IMR-90 (cell line): ENCODE data around the gene CCDC90B. TPM values are rescaled to one million over a fixed set of nuclear protein-coding genes. Genes with fewer than 3 reads are reported as not detected.

Experiments
- ATAC-seq: fragments of 200-7000 bp; cut with Tn5 transposase; 2 replicates; pipeline ENCODE4 v1.9.1; 2020; ENCODE audit warnings: low read depth, mild to moderate bottlenecking, moderate library complexity
- BruUV-seq: library from RNA; stranded (reverse); fragments of 400-500 nt; replicated peaks from 2 replicates; lab custom pipeline; 2021; lab: Mats Ljungman, UMichigan
- CTCF ChIA-PET: fragments of 300-600 bp; formaldehyde crosslinking; extraction: SDS; loops from one replicate; lab custom pipeline; 2021; ENCODE audit warnings: antibody characterized with exemption; lab: Yijun Ruan, JAX
- POLR2A ChIA-PET: fragments of 300-600 bp; sonication (Branson Sonifier 250); formaldehyde crosslinking; loops from one replicate; lab custom pipeline; 2022; ENCODE audit warnings: antibody characterized with exemption; ENCODE audit not compliant: unreplicated experiment; lab: Charles Lee
- DNase-seq: peaks from one replicate; pipeline ENCODE4 v3.0.0; 2013
- H2AFZ ChIP-seq: replicated peaks from 2 replicates; pipeline ENCODE3; 2013; ENCODE audit warnings: low read length, mild to moderate bottlenecking; ENCODE audit not compliant: poor library complexity
- H2AK5ac ChIP-seq: 2 replicates; pipeline ENCODE4 v1.6.1; 2013; ENCODE audit warnings: low read depth, low read length, inconsistent platforms
- H2AK9ac ChIP-seq: replicated peaks from 2 replicates; pipeline ENCODE3; 2013; ENCODE audit warnings: mild to moderate bottlenecking, low read depth, low read length, moderate library complexity; ENCODE audit not compliant: poor library complexity
- H2BK120ac ChIP-seq: 2 replicates; pipeline ENCODE4 v1.6.1; 2013; ENCODE audit warnings: low read depth, low read length, inconsistent platforms
- H2BK15ac ChIP-seq: 3 replicates; pipeline ENCODE4 v1.6.1; 2013; ENCODE audit warnings: low read depth, low read length, inconsistent platforms
- H2BK20ac ChIP-seq: 2 replicates; pipeline ENCODE4 v1.6.1; 2013; ENCODE audit warnings: low read depth, mild to moderate bottlenecking, inconsistent platforms, low read length, moderate library complexity
- H2BK5ac ChIP-seq: 2 replicates; pipeline ENCODE4 v1.6.1; 2013; ENCODE audit warnings: mild to moderate bottlenecking, low read depth, low read length, inconsistent platforms; ENCODE audit not compliant: poor library complexity, severe bottlenecking
- H3K14ac ChIP-seq: replicated peaks from 2 replicates; pipeline ENCODE4 v1.6.1; 2013; ENCODE audit warnings: low read depth, low read length, inconsistent platforms
- H3K18ac ChIP-seq: 2 replicates; pipeline ENCODE4 v1.6.1; 2013; ENCODE audit warnings: low read depth, low read length, control low read depth
- H3K23ac ChIP-seq: 2 replicates; pipeline ENCODE4 v1.6.1; 2013; ENCODE audit warnings: low read depth, low read length, inconsistent platforms
- H3K27ac ChIP-seq: 2 replicates; pipeline ENCODE4 v1.5.1; 2013; ENCODE audit warnings: mild to moderate bottlenecking, control low read depth, low read length; ENCODE audit not compliant: insufficient read depth
- H3K27me3 ChIP-seq: 2 replicates; pipeline ENCODE4 v1.6.1; 2013; ENCODE audit warnings: low read length; ENCODE audit not compliant: control insufficient read depth, insufficient read depth
- H3K36me3 ChIP-seq: 2 replicates; pipeline ENCODE4 v1.6.1; 2013; ENCODE audit warnings: low read length, mixed read lengths; ENCODE audit not compliant: control insufficient read depth, insufficient read depth
- H3K4ac ChIP-seq: 2 replicates; pipeline ENCODE4 v1.6.1; 2013; ENCODE audit warnings: low read depth, low read length, inconsistent platforms
- H3K4me1 ChIP-seq: 2 replicates; pipeline ENCODE4 v1.6.1; 2013; ENCODE audit warnings: low read length, mixed read lengths; ENCODE audit not compliant: control insufficient read depth, insufficient read depth
- H3K4me2 ChIP-seq: 2 replicates; pipeline ENCODE4 v1.6.1; 2013; ENCODE audit warnings: low read depth, mild to moderate bottlenecking, control low read depth, low read length, moderate library complexity
- H3K4me3 ChIP-seq: 2 replicates; pipeline ENCODE4 v1.5.1; 2013; ENCODE audit warnings: low read depth, mild to moderate bottlenecking, control low read depth, low read length, moderate library complexity; ENCODE audit not compliant: insufficient read depth
- H3K56ac ChIP-seq: 2 replicates; pipeline ENCODE4 v1.6.1; 2013; ENCODE audit warnings: low read length, inconsistent platforms; ENCODE audit not compliant: insufficient read depth; ENCODE audit errors: extremely low read depth
- H3K79me1 ChIP-seq, 2 experiments: 2 replicates each; pipeline ENCODE4 v1.6.1; 2013; ENCODE audit warnings: low read length in 2 of 2, inconsistent platforms in 1 of 2, low read depth in 1 of 2
- H3K9ac ChIP-seq: 2 replicates; pipeline ENCODE4 v1.6.1; 2013; ENCODE audit warnings: low read depth, low read length, control low read depth
- H3K9me1 ChIP-seq: 2 replicates; pipeline ENCODE4 v1.6.1; 2013; ENCODE audit warnings: low read length, inconsistent platforms; ENCODE audit not compliant: insufficient read depth
- H3K9me3 ChIP-seq: 2 replicates; pipeline ENCODE4 v1.6.1; 2013; ENCODE audit warnings: low read length; ENCODE audit not compliant: control insufficient read depth, insufficient read depth
- H4K20me1 ChIP-seq: 2 replicates; pipeline ENCODE4 v1.6.1; 2013; ENCODE audit warnings: low read length, inconsistent platforms; ENCODE audit not compliant: insufficient read depth
- H4K5ac ChIP-seq: 2 replicates; pipeline ENCODE4 v1.6.1; 2013; ENCODE audit warnings: mild to moderate bottlenecking, low read depth, low read length, control low read depth
- H4K8ac ChIP-seq, 2 experiments: 2 replicates each; pipeline ENCODE4 v1.6.1; 2013; ENCODE audit warnings: low read depth in 2 of 2, low read length in 2 of 2, control low read depth in 1 of 2, inconsistent platforms in 1 of 2
- H4K91ac ChIP-seq: 2 replicates; pipeline ENCODE4 v1.6.1; 2013; ENCODE audit warnings: low read depth, low read length, inconsistent platforms; ENCODE audit not compliant: insufficient read depth
- CEBPB ChIP-seq: IDR thresholded peaks from 2 replicates; pipeline ENCODE4 v1.6.1; 2012; ENCODE audit warnings: low read depth, low read length, improper control_type of control experiment
- CHD1 ChIP-seq: IDR thresholded peaks from 2 replicates; pipeline ENCODE4 v1.6.1; 2012; ENCODE audit warnings: low read depth, low read length, improper control_type of control experiment
- CTCF ChIP-seq: conservative IDR thresholded peaks from 2 replicates; pipeline ENCODE4 v1.5.1; 2012; ENCODE audit warnings: mild to moderate bottlenecking, low read depth, low read length, improper control_type of control experiment
- ELK1 ChIP-seq: fragments of 150-350 bp; IDR thresholded peaks from 2 replicates; pipeline ENCODE4 v1.6.1; 2016; ENCODE audit warnings: low read depth, mild to moderate bottlenecking, low read length, moderate library complexity, borderline replicate concordance
- FOS ChIP-seq: fragments of 150-350 bp; IDR thresholded peaks from 2 replicates; pipeline ENCODE4 v1.6.1; 2016; ENCODE audit warnings: low read depth, low read length
- MAZ ChIP-seq: IDR thresholded peaks from 2 replicates; pipeline ENCODE4 v1.6.1; 2012; ENCODE audit warnings: low read depth, mild to moderate bottlenecking, low read length, improper control_type of control experiment, moderate library complexity, borderline replicate concordance
- MXI1 ChIP-seq: IDR thresholded peaks from 2 replicates; pipeline ENCODE4 v1.6.1; 2012; ENCODE audit warnings: low read depth, mild to moderate bottlenecking, low read length, moderate library complexity, borderline replicate concordance
- NFE2L2 ChIP-seq: fragments of 150-350 bp; IDR thresholded peaks from 2 replicates; pipeline ENCODE4 v1.6.1; 2016; ENCODE audit warnings: low read depth, mild to moderate bottlenecking, low read length
- POLR2A ChIP-seq: IDR thresholded peaks from 2 replicates; pipeline ENCODE4 v1.6.1; 2012; ENCODE audit warnings: mild to moderate bottlenecking, low read depth, low read length
- RAD21 ChIP-seq: IDR thresholded peaks from 2 replicates; pipeline ENCODE4 v1.6.1; 2012; ENCODE audit warnings: low read length, improper control_type of control experiment
- RCOR1 ChIP-seq: IDR thresholded peaks from 2 replicates; pipeline ENCODE4 v1.6.1; 2012; ENCODE audit warnings: mild to moderate bottlenecking, low read length, improper control_type of control experiment; ENCODE audit not compliant: insufficient replicate concordance
- RFX5 ChIP-seq: IDR thresholded peaks from 2 replicates; pipeline ENCODE4 v1.8.0; 2012; ENCODE audit warnings: low read depth, mild to moderate bottlenecking, low read length, moderate library complexity
- SMC3 ChIP-seq: fragments of 150-350 bp; IDR thresholded peaks from 2 replicates; pipeline ENCODE4 v1.6.1; 2016; ENCODE audit warnings: low read depth, mild to moderate bottlenecking, antibody characterized with exemption, low read length, moderate library complexity
- USF2 ChIP-seq: fragments of 150-350 bp; IDR thresholded peaks from 2 replicates; pipeline ENCODE4 v1.6.1; 2017; ENCODE audit warnings: mild to moderate bottlenecking, antibody characterized with exemption, low read length, low read depth
- dilution Hi-C: fragments of 300-500 bp; cut with HindIII; formaldehyde crosslinking; loops from one replicate; pipeline ENCODE4 v1.14.3; 2018; ENCODE audit warnings: low sequenced_read_pairs; ENCODE audit not compliant: unreplicated experiment
- in situ Hi-C: fragments of 300-500 bp; cut with MboI; formaldehyde crosslinking; loops from 3 replicates; pipeline ENCODE4 v1.14.3; 2019; ENCODE audit warnings: low sequenced_read_pairs, inconsistent platforms, mixed read lengths
- intact Hi-C: fragments of 100-400 bp; cut with micrococcal nuclease; formaldehyde crosslinking; loops from 2 replicates; pipeline ENCODE4 v1.10.0; 2022
- polyA plus RNA-seq, 3 experiments: library from polyadenylated mRNA; depleted of rRNA; stranded (reverse); fragments of >200 nt; gene quantifications; 2 replicates each; pipeline ENCODE4 v1.2.3, GENCODE V29; 2012; ENCODE audit warnings: low replicate concordance in 1 of 3
- total RNA-seq: library from RNA; depleted of rRNA; stranded (reverse); fragments of >200 nt; gene quantifications from 2 replicates; pipeline ENCODE4 v1.2.3, GENCODE V29; 2012

CCDC90B gene
- total and polyA plus RNA-seq, 2 of the 4 experiments (the other 2 are of a cell fraction): 35.8 to 43.7 TPM

- H3K4me2 ChIP-seq: peak overlapping the region; percentile 84; the same call in 1 of the 2 replicates
- POLR2A ChIA-PET: no interaction called here
Observed at GRCh38 chr11:83272627-83273026, 13.5 kb downstream of the CCDC90B start.

More at GRCh38 chr11:83272627-83273026, 13.5 kb downstream of the CCDC90B start:
- Histone ChIP-seq H4K20me1 (no peaks in the 10 kb centered on the region; the same call in 1 of the 2 replicates), H3K9ac (no peak overlapping the region), H3K9me1 (no peaks in the 10 kb centered on the region), H3K27me3 (no peaks in the 10 kb centered on the region), H2BK15ac (no peak overlapping the region), H3K4me3 (no peak overlapping the region), H3K4ac (no peak overlapping the region), H3K14ac (no peak overlapping the region), H2BK20ac (no peak overlapping the region), H2BK5ac (peak overlapping the region; percentile 46), H4K8ac (no peak overlapping the region), H3K56ac (no peak overlapping the region), H3K79me1 (peaks cover 6 to 7% of the 10 kb centered on the region in 2 experiments; a peak in 1 of 4 replicates), H4K5ac (no peak overlapping the region), H3K9me3 (no peaks in the 10 kb centered on the region), H3K23ac (no peak overlapping the region), H2AK9ac (no peak overlapping the region), H2AFZ (no peak overlapping the region), H2AK5ac (no peak overlapping the region), H3K27ac (no peak overlapping the region), H3K18ac (peak overlapping the region; percentile 59; the same call in 1 of the 2 replicates), H4K91ac (no peak overlapping the region; the same call in 1 of the 2 replicates), H3K36me3 (peaks cover 14% of the 10 kb centered on the region), H3K4me1 (peaks cover 2% of the 10 kb centered on the region; the same call in 1 of the 2 replicates), H2BK120ac (no peak overlapping the region)
- DNase-seq (peak; percentile 82), ATAC-seq (peak; percentile 93)
- in situ Hi-C loops: no loop called here
- dilution Hi-C loops: no loop called here
- CTCF ChIA-PET: no interaction called here
- TF ChIP-seq FOS: peak; percentile 58
- no peak for TF ChIP-seq RFX5
- no peak for TF ChIP-seq NFE2L2
- TF ChIP-seq ELK1: no peak
- no peak for TF ChIP-seq POLR2A
- TF ChIP-seq MXI1: no peak
- TF ChIP-seq RCOR1: no peak
- peak; percentile 42; the same call in 1 of the 2 replicates for TF ChIP-seq CEBPB
- TF ChIP-seq CTCF: no peak
- TF ChIP-seq RAD21: no peak
- TF ChIP-seq CHD1: no peak
- TF ChIP-seq SMC3: no peak
- TF ChIP-seq USF2: no peak
- TF ChIP-seq MAZ: no peak
- no TSS peak for BruUV-seq
- intact Hi-C loops: no loop called here
